SK-N-SH treated with all-trans-retinoic acid at 6 μM for 48 hours (cell line): ENCODE results near the gene TEX35.

Experiments used
- ATAC-seq: fragments of 200-7000 bp; cut with Tn5 transposase; 3 replicates; pipeline ENCODE4 v1.9.1; 2020; ENCODE audit warnings: mild to moderate bottlenecking, moderate library complexity
- ARNTL ChIP-seq: fragments of 450-650 bp; formaldehyde crosslinking; IDR thresholded peaks from 2 replicates; pipeline ENCODE4 v1.5.0; 2020; ENCODE audit warnings: low read depth, mild to moderate bottlenecking, moderate library complexity, borderline replicate concordance
- BACH2 ChIP-seq: fragments of 250-450 bp; sonication (Bioruptor Pico); IDR thresholded peaks from 2 replicates; pipeline ENCODE4 v1.9.0; 2021; ENCODE audit warnings: mild to moderate bottlenecking, borderline replicate concordance
- CSDC2 ChIP-seq: fragments of 250-450 bp; sonication (Bioruptor Pico); IDR thresholded peaks from 2 replicates; pipeline ENCODE4 v1.5.0; 2020; ENCODE audit warnings: mild to moderate bottlenecking, moderate library complexity
- ESRRG ChIP-seq: fragments of 250-450 bp; sonication (Bioruptor Pico); IDR thresholded peaks from 2 replicates; pipeline ENCODE4 v1.6.1; 2021; ENCODE audit warnings: mild to moderate bottlenecking
- GLIS3 ChIP-seq: fragments of 250-450 bp; sonication (Bioruptor Pico); IDR thresholded peaks from 2 replicates; pipeline ENCODE4 v1.5.0; 2020; ENCODE audit warnings: mild to moderate bottlenecking, moderate library complexity
- ISL1 ChIP-seq: fragments of 250-450 bp; sonication (Bioruptor Pico); IDR thresholded peaks from 2 replicates; pipeline ENCODE4 v2.1.2; 2022; ENCODE audit warnings: mild to moderate bottlenecking, moderate library complexity
- OSR1 ChIP-seq: fragments of 250-450 bp; sonication (Bioruptor Pico); IDR thresholded peaks from 2 replicates; pipeline ENCODE4 v1.8.0; 2022; ENCODE audit warnings: moderate library complexity, mild to moderate bottlenecking, inconsistent platforms
- PPARA ChIP-seq: fragments of 250-450 bp; sonication (Bioruptor Pico); IDR thresholded peaks from 2 replicates; pipeline ENCODE4 v1.5.0; 2020; ENCODE audit warnings: mild to moderate bottlenecking, borderline replicate concordance
- RARB ChIP-seq: fragments of 250-450 bp; sonication (Bioruptor Pico); IDR thresholded peaks from 2 replicates; pipeline ENCODE4 v1.8.0; 2021; ENCODE audit warnings: mild to moderate bottlenecking, moderate library complexity
- SNAI2 ChIP-seq: fragments of 250-450 bp; sonication (Bioruptor Pico); IDR thresholded peaks from 2 replicates; pipeline ENCODE4 v1.5.0; 2020; ENCODE audit warnings: mild to moderate bottlenecking, moderate library complexity
- TCF4 ChIP-seq: fragments of 250-450 bp; sonication (Bioruptor Pico); IDR thresholded peaks from 2 replicates; pipeline ENCODE4 v1.8.0; 2021; ENCODE audit warnings: mild to moderate bottlenecking, moderate library complexity, borderline replicate concordance
- TOX ChIP-seq: fragments of 250-450 bp; sonication (Bioruptor Pico); IDR thresholded peaks from 2 replicates; pipeline ENCODE4 v1.8.0; 2021; ENCODE audit warnings: mild to moderate bottlenecking, moderate library complexity, borderline replicate concordance
- ZFP30 ChIP-seq: fragments of 450-650 bp; formaldehyde crosslinking; IDR thresholded peaks from 2 replicates; pipeline ENCODE4 v1.5.0; 2022; ENCODE audit warnings: mild to moderate bottlenecking, moderate library complexity
- ZNF565 ChIP-seq: fragments of 450-650 bp; formaldehyde crosslinking; conservative IDR thresholded peaks from 2 replicates; pipeline ENCODE4 v1.5.0; 2020; ENCODE audit warnings: low read depth, mild to moderate bottlenecking, moderate library complexity
- ZNF70 ChIP-seq: fragments of 450-650 bp; formaldehyde crosslinking; IDR thresholded peaks from 2 replicates; pipeline ENCODE4 v1.5.0; 2020; ENCODE audit warnings: mild to moderate bottlenecking, moderate library complexity
- ZNF8 ChIP-seq: fragments of 450-650 bp; formaldehyde crosslinking; IDR thresholded peaks from 2 replicates; pipeline ENCODE4 v1.5.0; 2020; ENCODE audit warnings: mild to moderate bottlenecking, moderate library complexity
- TF ChIP-seq, protein P1 (sequence below): fragments of 250-450 bp; sonication (Bioruptor Pico); IDR thresholded peaks from 2 replicates; pipeline ENCODE4 v1.5.1; 2020; ENCODE audit warnings: low read depth, mild to moderate bottlenecking, moderate library complexity
- TF ChIP-seq, protein P2 (sequence below): fragments of 250-450 bp; sonication (Bioruptor Pico); IDR thresholded peaks from 2 replicates; pipeline ENCODE4 v1.5.1; 2021; ENCODE audit warnings: mild to moderate bottlenecking, moderate library complexity
- TF ChIP-seq, protein P3 (sequence below): fragments of 250-450 bp; sonication (Bioruptor Pico); IDR thresholded peaks from 2 replicates; pipeline ENCODE4 v1.8.0; 2020; ENCODE audit warnings: mild to moderate bottlenecking, moderate library complexity, borderline replicate concordance
- TF ChIP-seq, protein P4 (sequence below): fragments of 250-450 bp; sonication (Bioruptor Pico); IDR thresholded peaks from 2 replicates; pipeline ENCODE4 v1.8.0; 2021; ENCODE audit warnings: low read depth, mild to moderate bottlenecking, moderate library complexity, borderline replicate concordance

TEX35 gene

DNA sequence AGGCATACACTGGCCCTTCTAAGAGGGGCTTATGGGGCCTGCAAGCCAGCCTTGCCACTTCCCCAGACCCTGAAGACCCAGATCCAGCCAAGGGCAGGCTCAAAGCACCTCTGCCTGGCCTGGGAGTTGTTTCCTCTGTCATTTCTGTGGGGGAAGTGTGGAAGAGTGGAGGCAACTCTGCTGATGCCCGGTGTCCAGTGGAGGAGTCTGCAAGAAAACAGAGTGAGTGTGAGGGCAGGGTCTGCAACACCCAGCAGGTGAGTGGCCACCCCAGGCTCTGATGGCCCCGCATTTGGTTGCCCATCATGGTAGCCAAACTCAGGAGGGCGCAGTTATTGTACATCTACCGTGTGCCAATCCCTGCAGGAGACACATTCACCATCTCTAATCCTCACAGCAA is 24.5 kb upstream of the TEX35 start:
- TF ChIP-seq ZNF8 (CRISPR knock-in tag), result no peak
- TF ChIP-seq ZNF565, result no peak
- TF ChIP-seq ISL1 (CRISPR knock-in tag), result no peak
- no peak for TF ChIP-seq RARB (CRISPR knock-in tag)
- TF ChIP-seq, protein P1, sequence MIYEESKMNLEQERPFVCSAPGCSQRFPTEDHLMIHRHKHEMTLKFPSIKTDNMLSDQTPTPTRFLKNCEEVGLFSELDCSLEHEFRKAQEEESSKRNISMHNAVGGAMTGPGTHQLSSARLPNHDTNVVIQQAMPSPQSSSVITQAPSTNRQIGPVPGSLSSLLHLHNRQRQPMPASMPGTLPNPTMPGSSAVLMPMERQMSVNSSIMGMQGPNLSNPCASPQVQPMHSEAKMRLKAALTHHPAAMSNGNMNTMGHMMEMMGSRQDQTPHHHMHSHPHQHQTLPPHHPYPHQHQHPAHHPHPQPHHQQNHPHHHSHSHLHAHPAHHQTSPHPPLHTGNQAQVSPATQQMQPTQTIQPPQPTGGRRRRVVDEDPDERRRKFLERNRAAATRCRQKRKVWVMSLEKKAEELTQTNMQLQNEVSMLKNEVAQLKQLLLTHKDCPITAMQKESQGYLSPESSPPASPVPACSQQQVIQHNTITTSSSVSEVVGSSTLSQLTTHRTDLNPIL (CRISPR knock-in tag), result no peak
- no peak for TF ChIP-seq PPARA (CRISPR knock-in tag)
- TF ChIP-seq ARNTL (CRISPR knock-in tag), result no peak
- no peak for TF ChIP-seq SNAI2 (CRISPR knock-in tag)
- TF ChIP-seq GLIS3 (CRISPR knock-in tag), result no peak
- TF ChIP-seq ESRRG (CRISPR knock-in tag), result no peak
- TF ChIP-seq TOX (CRISPR knock-in tag), result no peak
- TF ChIP-seq, protein P2, sequence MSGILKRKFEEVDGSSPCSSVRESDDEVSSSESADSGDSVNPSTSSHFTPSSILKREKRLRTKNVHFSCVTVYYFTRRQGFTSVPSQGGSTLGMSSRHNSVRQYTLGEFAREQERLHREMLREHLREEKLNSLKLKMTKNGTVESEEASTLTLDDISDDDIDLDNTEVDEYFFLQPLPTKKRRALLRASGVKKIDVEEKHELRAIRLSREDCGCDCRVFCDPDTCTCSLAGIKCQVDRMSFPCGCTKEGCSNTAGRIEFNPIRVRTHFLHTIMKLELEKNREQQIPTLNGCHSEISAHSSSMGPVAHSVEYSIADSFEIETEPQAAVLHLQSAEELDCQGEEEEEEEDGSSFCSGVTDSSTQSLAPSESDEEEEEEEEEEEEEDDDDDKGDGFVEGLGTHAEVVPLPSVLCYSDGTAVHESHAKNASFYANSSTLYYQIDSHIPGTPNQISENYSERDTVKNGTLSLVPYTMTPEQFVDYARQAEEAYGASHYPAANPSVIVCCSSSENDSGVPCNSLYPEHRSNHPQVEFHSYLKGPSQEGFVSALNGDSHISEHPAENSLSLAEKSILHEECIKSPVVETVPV, result no peak
- TF ChIP-seq TCF4 (CRISPR knock-in tag), result no peak
- no peak for TF ChIP-seq OSR1 (CRISPR knock-in tag)
- TF ChIP-seq BACH2 (CRISPR knock-in tag), result no peak
- ATAC-seq, result no peak

DNA sequence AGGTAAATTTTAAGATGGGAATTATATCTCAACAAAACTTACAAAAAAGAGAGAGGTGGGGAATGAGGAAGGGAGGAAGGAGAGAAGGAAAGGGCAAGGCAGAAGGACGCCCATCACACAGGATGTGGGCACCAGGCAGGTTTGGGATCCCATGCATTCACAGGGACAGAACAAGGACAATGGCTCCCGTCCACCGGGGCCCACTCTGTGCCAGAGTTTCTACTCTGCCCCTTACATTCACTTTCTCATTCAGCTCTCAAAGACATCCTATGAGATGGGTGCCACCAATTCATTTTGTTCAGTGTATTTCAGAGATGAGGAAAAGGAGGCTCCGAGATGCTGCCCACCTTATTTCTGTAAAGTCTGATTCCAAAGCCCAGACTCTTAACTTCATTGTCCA is 23.5 kb upstream of the TEX35 start:
- no peak for TF ChIP-seq ZNF8 (CRISPR knock-in tag)
- no peak for TF ChIP-seq ZNF70 (CRISPR knock-in tag)
- TF ChIP-seq CSDC2 (CRISPR knock-in tag), result no peak
- TF ChIP-seq PPARA (CRISPR knock-in tag), result no peak
- TF ChIP-seq TOX (CRISPR knock-in tag), result no peak
- TF ChIP-seq ISL1 (CRISPR knock-in tag), result no peak
- TF ChIP-seq TCF4 (CRISPR knock-in tag), result no peak
- TF ChIP-seq OSR1 (CRISPR knock-in tag), result no peak
- ATAC-seq, result no peak

DNA sequence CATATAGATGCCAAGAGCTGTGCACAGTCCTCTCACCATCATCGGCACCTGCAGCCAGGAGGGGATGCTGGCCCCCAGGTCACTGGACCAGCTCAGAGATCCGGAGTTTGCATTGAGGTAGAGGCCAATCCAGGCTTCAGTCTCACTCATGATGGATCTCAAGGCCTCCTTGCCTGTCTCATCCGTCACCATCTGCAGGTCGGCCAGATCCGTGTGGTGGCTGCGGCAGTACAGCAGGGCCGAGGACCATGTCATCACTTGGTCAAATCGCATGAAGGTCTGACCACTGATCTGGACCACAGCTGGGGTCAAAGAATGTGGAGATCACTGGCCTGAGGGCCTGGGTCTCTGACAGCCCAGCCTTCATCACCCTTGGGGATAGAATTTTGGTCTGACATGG is 22.8 kb upstream of the TEX35 start:
- ATAC-seq, result no peak
- TF ChIP-seq BACH2 (CRISPR knock-in tag), result no peak
- TF ChIP-seq, protein P3, sequence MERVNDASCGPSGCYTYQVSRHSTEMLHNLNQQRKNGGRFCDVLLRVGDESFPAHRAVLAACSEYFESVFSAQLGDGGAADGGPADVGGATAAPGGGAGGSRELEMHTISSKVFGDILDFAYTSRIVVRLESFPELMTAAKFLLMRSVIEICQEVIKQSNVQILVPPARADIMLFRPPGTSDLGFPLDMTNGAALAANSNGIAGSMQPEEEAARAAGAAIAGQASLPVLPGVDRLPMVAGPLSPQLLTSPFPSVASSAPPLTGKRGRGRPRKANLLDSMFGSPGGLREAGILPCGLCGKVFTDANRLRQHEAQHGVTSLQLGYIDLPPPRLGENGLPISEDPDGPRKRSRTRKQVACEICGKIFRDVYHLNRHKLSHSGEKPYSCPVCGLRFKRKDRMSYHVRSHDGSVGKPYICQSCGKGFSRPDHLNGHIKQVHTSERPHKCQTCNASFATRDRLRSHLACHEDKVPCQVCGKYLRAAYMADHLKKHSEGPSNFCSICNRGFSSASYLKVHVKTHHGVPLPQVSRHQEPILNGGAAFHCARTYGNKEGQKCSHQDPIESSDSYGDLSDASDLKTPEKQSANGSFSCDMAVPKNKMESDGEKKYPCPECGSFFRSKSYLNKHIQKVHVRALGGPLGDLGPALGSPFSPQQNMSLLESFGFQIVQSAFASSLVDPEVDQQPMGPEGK, result no peak
- no peak for TF ChIP-seq PPARA (CRISPR knock-in tag)
- TF ChIP-seq, protein P4, sequence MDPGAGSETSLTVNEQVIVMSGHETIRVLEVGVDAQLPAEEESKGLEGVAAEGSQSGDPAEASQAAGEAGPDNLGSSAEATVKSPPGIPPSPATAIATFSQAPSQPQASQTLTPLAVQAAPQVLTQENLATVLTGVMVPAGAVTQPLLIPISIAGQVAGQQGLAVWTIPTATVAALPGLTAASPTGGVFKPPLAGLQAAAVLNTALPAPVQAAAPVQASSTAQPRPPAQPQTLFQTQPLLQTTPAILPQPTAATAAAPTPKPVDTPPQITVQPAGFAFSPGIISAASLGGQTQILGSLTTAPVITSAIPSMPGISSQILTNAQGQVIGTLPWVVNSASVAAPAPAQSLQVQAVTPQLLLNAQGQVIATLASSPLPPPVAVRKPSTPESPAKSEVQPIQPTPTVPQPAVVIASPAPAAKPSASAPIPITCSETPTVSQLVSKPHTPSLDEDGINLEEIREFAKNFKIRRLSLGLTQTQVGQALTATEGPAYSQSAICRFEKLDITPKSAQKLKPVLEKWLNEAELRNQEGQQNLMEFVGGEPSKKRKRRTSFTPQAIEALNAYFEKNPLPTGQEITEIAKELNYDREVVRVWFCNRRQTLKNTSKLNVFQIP (CRISPR knock-in tag), result no peak
- no peak for TF ChIP-seq ZNF8 (CRISPR knock-in tag)
- TF ChIP-seq ZFP30, result no peak
- no peak for TF ChIP-seq ARNTL (CRISPR knock-in tag)
- no peak for TF ChIP-seq RARB (CRISPR knock-in tag)
- no peak for TF ChIP-seq ZNF565
- TF ChIP-seq OSR1 (CRISPR knock-in tag), result no peak

DNA sequence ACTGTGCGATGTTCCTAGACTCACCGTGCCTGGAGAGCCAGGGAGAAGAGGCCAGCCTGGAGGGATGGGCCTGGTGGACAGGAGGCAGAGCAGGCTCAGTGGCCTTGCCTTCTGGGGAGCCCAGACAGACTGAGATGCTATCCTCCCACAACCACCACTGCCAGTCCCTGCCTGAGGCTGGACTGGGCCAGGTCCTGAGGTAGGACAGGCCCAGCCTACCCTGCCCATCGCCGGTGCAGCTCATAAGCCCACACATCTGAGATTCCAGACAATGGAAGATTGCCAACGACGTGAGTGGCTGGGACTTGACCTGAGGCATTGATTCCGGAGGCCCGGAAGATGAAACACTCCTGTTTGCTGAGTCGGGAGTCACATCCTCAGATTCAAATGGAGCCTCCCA is 21.9 kb upstream of the TEX35 start:
- ATAC-seq, result no peak
- no peak for TF ChIP-seq BACH2 (CRISPR knock-in tag)
- TF ChIP-seq RARB (CRISPR knock-in tag), result no peak
- no peak for TF ChIP-seq ESRRG (CRISPR knock-in tag)
- TF ChIP-seq ZNF8 (CRISPR knock-in tag), result no peak
- TF ChIP-seq ZNF70 (CRISPR knock-in tag), result no peak
- no peak for TF ChIP-seq CSDC2 (CRISPR knock-in tag)
- no peak for TF ChIP-seq SNAI2 (CRISPR knock-in tag)
- TF ChIP-seq GLIS3 (CRISPR knock-in tag), result no peak
- TF ChIP-seq, protein P2, result no peak
- no peak for TF ChIP-seq ZFP30
- TF ChIP-seq OSR1 (CRISPR knock-in tag), result no peak
- no peak for TF ChIP-seq TOX (CRISPR knock-in tag)
- no peak for TF ChIP-seq ISL1 (CRISPR knock-in tag)
